HepG2 (cell line): ENCODE results near the gene CYB5D1. TPM values are rescaled to one million over a fixed set of nuclear protein-coding genes. Genes with fewer than 3 reads are reported as not detected.
A peak's percentile ranks its signal among the peaks of the same experiment; 100 is the strongest.

ENCODE experiments used
- HDAC1 ChIP-seq: sonication (generic); formaldehyde crosslinking; IDR thresholded peaks from 2 replicates; pipeline ENCODE4 v1.5.1; 2020; ENCODE audit warnings: mild to moderate bottlenecking, missing genetic modification reagents
- HES4 ChIP-seq: sonication (generic); formaldehyde crosslinking; IDR thresholded peaks from 2 replicates; pipeline ENCODE4 v1.9.0; 2021; ENCODE audit warnings: mild to moderate bottlenecking, missing genetic modification reagents, borderline replicate concordance
- MYPOP ChIP-seq: sonication (generic); formaldehyde crosslinking; IDR thresholded peaks from 2 replicates; pipeline ENCODE4 v1.8.1; 2023; ENCODE audit warnings: mild to moderate bottlenecking, moderate library complexity, missing genetic modification reagents
- NONO ChIP-seq, 2 experiments: fragments of 450-650 bp in 1 of 2; sonication (generic) in 1 of 2; formaldehyde crosslinking in 1 of 2; IDR thresholded peaks in 1 of 2; conservative IDR thresholded peaks in 1 of 2; 2 replicates each; pipeline versions ENCODE4 v1.6.1 to v1.8.0; 2017 to 2022; ENCODE audit warnings: mild to moderate bottlenecking in 1 of 2, missing genetic modification reagents in 1 of 2, moderate library complexity in 1 of 2
- PAX8 ChIP-seq: sonication (generic); formaldehyde crosslinking; IDR thresholded peaks from 2 replicates; pipeline ENCODE4 v1.8.0; 2022; ENCODE audit warnings: mild to moderate bottlenecking, missing genetic modification reagents, borderline replicate concordance
- PREB ChIP-seq: sonication (generic); formaldehyde crosslinking; IDR thresholded peaks from 2 replicates; pipeline ENCODE4 v1.4.0; 2020; ENCODE audit warnings: missing genetic modification reagents
- RERE ChIP-seq: IDR thresholded peaks from 2 replicates; pipeline ENCODE4 v1.6.1; 2016; ENCODE audit warnings: low read depth, missing genetic modification reagents, missing compliant biosample characterization
- UBTF ChIP-seq: sonication (generic); formaldehyde crosslinking; IDR thresholded peaks from 2 replicates; pipeline ENCODE4 v1.4.0; 2020; ENCODE audit warnings: mild to moderate bottlenecking, missing genetic modification reagents
- XRCC5 ChIP-seq: fragments of 200-400 bp; formaldehyde crosslinking; optimal IDR thresholded peaks from 2 replicates; pipeline ENCODE3; 2017; ENCODE audit warnings: mild to moderate bottlenecking, low read length
- ZBTB2 ChIP-seq: sonication (generic); formaldehyde crosslinking; IDR thresholded peaks from 2 replicates; pipeline ENCODE4 v1.8.0; 2022; ENCODE audit warnings: low read depth, missing genetic modification reagents
- polyA plus RNA-seq, 8 experiments: library from polyadenylated mRNA; depleted of rRNA in 3 of 8; stranded (reverse) in 7 of 8; unstranded in 1 of 8; fragments of >200 nt; fragmentation: Illumina TruSeq in 4 of 8; extraction: Trizol in 4 of 8; gene quantifications; 2 replicates each; pipeline versions ENCODE4 v1.2.1 to v1.2.3, GENCODE V29; 2011 to 2016; ENCODE audit warnings: low read depth in 4 of 8, missing spikeins in 1 of 8, mixed read lengths in 1 of 8; ENCODE audit not compliant: insufficient read depth in 1 of 8
- total RNA-seq, 5 experiments: library from RNA; depleted of rRNA; stranded (reverse); fragments of >200 nt; fragmentation: Illumina TruSeq; extraction: Trizol; gene quantifications; 2 replicates each; pipeline ENCODE4 v1.2.3, GENCODE V29; 2016; ENCODE audit warnings: low read depth in 1 of 5

The CYB5D1 gene
- total and polyA plus RNA-seq, 2 of the 13 experiments (the other 11 are each of a cell fraction or from before 2014, with no cell fraction given), result 8.9 to 17.0 TPM

GRCh38 chr17:7887482-7888183 is 29.8 kb downstream of the CYB5D1 start (continued):
- no peak for TF ChIP-seq NONO (IDR thresholded peaks at IDR 0.05)
- TF ChIP-seq NONO (CRISPR knock-in tag; conservative IDR thresholded peaks at IDR 0.05), result 0 out of 2 replicates have a peak, but pooled peaks have one; percentile 53
- TF ChIP-seq HES4 (CRISPR knock-in tag), result 0 out of 2 replicates have a peak, but pooled peaks have one; percentile 63
- no peak for TF ChIP-seq RERE (CRISPR knock-in tag)
- peak; percentile 75 for TF ChIP-seq HDAC1 (CRISPR knock-in tag)
- TF ChIP-seq PAX8 (CRISPR knock-in tag), result no peak
- no peak for TF ChIP-seq PREB (CRISPR knock-in tag)
- TF ChIP-seq MYPOP, result peak; percentile 62; the same call in 1 of the 2 replicates
- no peak for TF ChIP-seq ZBTB2 (CRISPR knock-in tag)
- TF ChIP-seq XRCC5, result no peak
- TF ChIP-seq UBTF (CRISPR knock-in tag), result peak; percentile 88
